Sigmoid colon (tissue), 4 donors: ENCODE data around the gene FBF1.

ENCODE experiments used
- EP300 ChIP-seq, 4 donors: sonication (generic); formaldehyde crosslinking; IDR thresholded peaks; one replicate each; pipeline ENCODE4 v1.6.1; 2017; ENCODE audit warnings: antibody characterized with exemption in 4 of 4
- POLR2A ChIP-seq, 2 donors: fragments of 450-650 bp; IDR thresholded peaks; one replicate each; pipeline ENCODE4 v1.6.1; 2016; ENCODE audit warnings: antibody characterized with exemption in 2 of 2, mild to moderate bottlenecking in 2 of 2, moderate library complexity in 2 of 2
- POLR2AphosphoS5 ChIP-seq, 4 donors: sonication (generic); formaldehyde crosslinking; IDR thresholded peaks; one replicate each; pipeline ENCODE4 v1.6.1; 2017; ENCODE audit warnings: antibody characterized with exemption in 4 of 4
- TF ChIP-seq, protein P1 (sequence below), 4 experiments: fragments of 450-650 bp in 3 of 4; fragments of 200-600 bp in 1 of 4; IDR thresholded peaks; one replicate each; pipeline ENCODE4 v1.5.1; 2016 to 2019; ENCODE audit warnings: antibody characterized with exemption in 4 of 4, mild to moderate bottlenecking in 3 of 4, moderate library complexity in 2 of 4

DNA sequence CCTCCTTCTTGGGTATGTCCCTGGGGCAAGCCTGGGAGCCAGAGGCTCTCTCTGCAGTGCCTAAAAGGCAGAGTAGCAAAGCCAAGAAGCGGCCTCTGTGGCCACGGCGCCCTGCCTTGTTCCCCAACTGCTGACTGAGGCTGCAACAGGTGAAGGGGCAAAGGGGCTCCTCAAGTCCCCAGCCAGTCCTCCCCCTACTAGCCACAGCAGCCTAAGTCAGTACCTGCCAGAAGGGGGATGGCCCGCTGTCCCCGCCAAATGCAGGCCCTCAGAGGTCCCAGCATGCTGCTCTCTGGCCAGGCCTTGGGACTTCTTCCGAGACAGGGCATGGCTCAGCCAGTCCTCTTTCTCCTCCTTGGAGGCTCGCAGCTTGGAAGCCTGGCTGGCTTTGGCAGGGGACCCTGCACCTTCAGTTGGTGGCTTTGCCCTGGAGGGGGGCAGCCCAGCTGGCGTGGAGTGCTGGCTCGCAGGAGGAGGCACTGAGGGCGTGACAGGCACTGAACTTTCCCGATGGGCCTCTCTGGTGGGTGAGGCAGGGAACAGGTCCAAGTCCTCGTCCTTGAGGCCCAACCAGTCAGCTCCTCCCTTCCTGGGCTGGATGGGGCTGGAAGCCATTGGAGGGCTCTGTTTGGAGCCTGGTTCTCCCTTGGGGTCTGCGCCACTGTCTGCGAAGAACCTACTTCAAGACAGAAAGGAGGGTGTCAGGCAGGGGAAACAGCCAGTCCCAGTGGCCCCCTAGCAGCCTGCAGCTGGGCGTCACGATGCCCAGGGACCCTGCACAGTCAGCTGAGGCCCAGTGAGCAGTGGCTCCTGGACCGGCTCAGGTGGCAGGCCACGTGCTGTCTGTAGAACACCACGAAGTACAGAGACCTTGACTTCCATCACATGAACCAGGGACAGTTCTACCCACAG lies 17.6 kb downstream of the FBF1 start:
- TF ChIP-seq POLR2A (IDR thresholded peaks at IDR 0.05) (no peak), EP300 (IDR thresholded peaks at IDR 0.05) (no peak), POLR2AphosphoS5 (IDR thresholded peaks at IDR 0.05) (no peak)
- TF ChIP-seq, protein P1, sequence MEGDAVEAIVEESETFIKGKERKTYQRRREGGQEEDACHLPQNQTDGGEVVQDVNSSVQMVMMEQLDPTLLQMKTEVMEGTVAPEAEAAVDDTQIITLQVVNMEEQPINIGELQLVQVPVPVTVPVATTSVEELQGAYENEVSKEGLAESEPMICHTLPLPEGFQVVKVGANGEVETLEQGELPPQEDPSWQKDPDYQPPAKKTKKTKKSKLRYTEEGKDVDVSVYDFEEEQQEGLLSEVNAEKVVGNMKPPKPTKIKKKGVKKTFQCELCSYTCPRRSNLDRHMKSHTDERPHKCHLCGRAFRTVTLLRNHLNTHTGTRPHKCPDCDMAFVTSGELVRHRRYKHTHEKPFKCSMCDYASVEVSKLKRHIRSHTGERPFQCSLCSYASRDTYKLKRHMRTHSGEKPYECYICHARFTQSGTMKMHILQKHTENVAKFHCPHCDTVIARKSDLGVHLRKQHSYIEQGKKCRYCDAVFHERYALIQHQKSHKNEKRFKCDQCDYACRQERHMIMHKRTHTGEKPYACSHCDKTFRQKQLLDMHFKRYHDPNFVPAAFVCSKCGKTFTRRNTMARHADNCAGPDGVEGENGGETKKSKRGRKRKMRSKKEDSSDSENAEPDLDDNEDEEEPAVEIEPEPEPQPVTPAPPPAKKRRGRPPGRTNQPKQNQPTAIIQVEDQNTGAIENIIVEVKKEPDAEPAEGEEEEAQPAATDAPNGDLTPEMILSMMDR (IDR thresholded peaks at IDR 0.05) = no peak
